HepG2 (cell line): Measurements from ENCODE around the gene HNRNPF. TPM values are rescaled to one million over a fixed set of nuclear protein-coding genes. Genes with fewer than 3 reads are reported as not detected.

Experiments
- ATAC-seq: fragments of 200-7000 bp; cut with Tn5 transposase; 3 replicates; pipeline ENCODE4 v1.9.1; 2020; ENCODE audit warnings: mild to moderate bottlenecking, moderate library complexity
- BruUV-seq: library from RNA; stranded (reverse); fragments of 400-500 nt; replicated peaks from 2 replicates; lab custom pipeline; 2021; lab: Mats Ljungman, UMichigan
- CTCF ChIA-PET: fragments of 300-600 bp; formaldehyde crosslinking; extraction: SDS; loops from one replicate; lab custom pipeline; 2021; ENCODE audit warnings: low total read pairs, inconsistent platforms, low intra/inter-chr PET ratio; lab: Yijun Ruan, JAX
- POLR2A ChIA-PET: fragments of 350-600 bp; sonication (Branson Sonifier 250); formaldehyde crosslinking; loops from one replicate; lab custom pipeline; 2020; ENCODE audit warnings: antibody characterized with exemption, inconsistent platforms; lab: Yijun Ruan, JAX
- DNase-seq: peaks from one replicate; pipeline ENCODE4 v3.0.0-alpha.2; 2015; ENCODE audit warnings: low spot score
- FAIRE-seq: peaks from 3 replicates; lab custom pipeline; 2011; peaks lifted over from hg19 to GRCh38; lab: Jason Lieb, UNC
- H2AFZ ChIP-seq: one replicate; pipeline ENCODE4 v1.6.1; 2011; ENCODE audit warnings: low read length, inconsistent platforms
- H3K27ac ChIP-seq: fragments of 300-600 bp; 3 replicates; pipeline ENCODE4 v1.8.0; 2011; ENCODE audit warnings: mixed run types, mild to moderate bottlenecking, mixed read lengths, low read length, inconsistent platforms; ENCODE audit not compliant: insufficient read depth; ENCODE audit errors: extremely low read length
- H3K27me3 ChIP-seq, 2 experiments: fragments of 200-600 bp in 1 of 2; 2 replicates in 1 of 2; 3 replicates in 1 of 2; pipeline versions ENCODE4 v1.6.0 to v1.8.0; 2011; ENCODE audit warnings: low read length in 2 of 2, mild to moderate bottlenecking in 2 of 2, moderate library complexity in 2 of 2, inconsistent platforms in 1 of 2; ENCODE audit not compliant: insufficient read depth in 2 of 2, control insufficient read depth in 1 of 2
- H3K36me3 ChIP-seq, 2 experiments: fragments of 200-600 bp in 1 of 2; replicated peaks in 1 of 2; 2 replicates in 1 of 2; 3 replicates in 1 of 2; pipeline versions ENCODE4 v1.5.1 to v1.8.0; 2011; ENCODE audit warnings: low read length in 2 of 2, inconsistent platforms in 1 of 2; ENCODE audit not compliant: insufficient read depth in 2 of 2, control insufficient read depth in 1 of 2
- H3K4me1 ChIP-seq: 2 replicates; pipeline ENCODE4 v1.5.1; 2012; ENCODE audit warnings: low read length, inconsistent platforms; ENCODE audit not compliant: insufficient read depth
- H3K4me2 ChIP-seq: 2 replicates; pipeline ENCODE4 v1.6.0; 2011; ENCODE audit warnings: low read depth, low read length, inconsistent platforms
- H3K4me3 ChIP-seq, 3 experiments: fragments of 200-600 bp in 1 of 3; sonication (generic), shearing (Covaris generic) in 1 of 3; replicated peaks in 1 of 3; 2 replicates each; pipeline ENCODE4 v1.5.1; 2011 to 2016; ENCODE audit warnings: low read length in 3 of 3, inconsistent platforms in 2 of 3, low read depth in 2 of 3, mild to moderate bottlenecking in 2 of 3, control low read depth in 1 of 3, mixed read lengths in 1 of 3; ENCODE audit not compliant: insufficient read depth in 1 of 3
- H3K79me2 ChIP-seq: one replicate; pipeline ENCODE4 v1.6.1; 2011; ENCODE audit warnings: low read length, inconsistent platforms; ENCODE audit not compliant: insufficient read depth
- H3K9ac ChIP-seq: 2 replicates; pipeline ENCODE4 v1.6.0; 2011; ENCODE audit warnings: mild to moderate bottlenecking, low read depth, low read length, inconsistent platforms; ENCODE audit not compliant: insufficient read depth
- H3K9me3 ChIP-seq: 2 replicates; pipeline ENCODE4 v1.5.1; 2012; ENCODE audit warnings: mild to moderate bottlenecking, low read length
- H4K20me1 ChIP-seq: 2 replicates; pipeline ENCODE4 v1.6.0; 2011; ENCODE audit warnings: inconsistent platforms, mild to moderate bottlenecking, low read length, moderate library complexity; ENCODE audit not compliant: insufficient read depth
- BATF2 ChIP-seq: sonication (generic); formaldehyde crosslinking; IDR thresholded peaks from 2 replicates; pipeline ENCODE4 v1.8.0; 2022; ENCODE audit warnings: mild to moderate bottlenecking, missing genetic modification reagents, moderate library complexity
- FOXP4 ChIP-seq: sonication (generic); formaldehyde crosslinking; IDR thresholded peaks from 2 replicates; pipeline ENCODE4 v1.4.0; 2020; ENCODE audit warnings: missing genetic modification reagents
- GATAD1 ChIP-seq: IDR thresholded peaks from 2 replicates; pipeline ENCODE4 v1.6.1; 2016; ENCODE audit warnings: missing genetic modification reagents, missing compliant biosample characterization
- GATAD2A ChIP-seq: IDR thresholded peaks from 2 replicates; pipeline ENCODE4 v1.6.1; 2016
- HCFC1 ChIP-seq: fragments of 150-350 bp; IDR thresholded peaks from 2 replicates; pipeline ENCODE4 v1.6.1; 2014; ENCODE audit warnings: low read depth, low read length
- IRF1 ChIP-seq: sonication (generic); formaldehyde crosslinking; IDR thresholded peaks from 2 replicates; pipeline ENCODE4 v1.4.0; 2020; ENCODE audit warnings: low read depth, mild to moderate bottlenecking, missing genetic modification reagents
- IRF2 ChIP-seq: IDR thresholded peaks from 2 replicates; pipeline ENCODE4 v1.6.1; 2018; ENCODE audit warnings: missing genetic modification reagents, missing compliant biosample characterization
- KLF12 ChIP-seq: sonication (generic); formaldehyde crosslinking; IDR thresholded peaks from 2 replicates; pipeline ENCODE4 v1.4.0; 2020; ENCODE audit warnings: missing genetic modification reagents, borderline replicate concordance
- MED8 ChIP-seq: sonication (generic); formaldehyde crosslinking; IDR thresholded peaks from 2 replicates; pipeline ENCODE4 v1.8.1; 2023; ENCODE audit warnings: mild to moderate bottlenecking, missing genetic modification reagents; ENCODE audit not compliant: insufficient replicate concordance
- NCOA1 ChIP-seq: sonication (generic); formaldehyde crosslinking; IDR thresholded peaks from 2 replicates; pipeline ENCODE4 v1.9.0; 2021; ENCODE audit warnings: missing genetic modification reagents
- NKX3-1 ChIP-seq: sonication (generic); formaldehyde crosslinking; IDR thresholded peaks from 2 replicates; pipeline ENCODE4 v1.5.0; 2020; ENCODE audit warnings: missing genetic modification reagents
- PAWR ChIP-seq: sonication (generic); formaldehyde crosslinking; IDR thresholded peaks from 2 replicates; pipeline ENCODE4 v1.4.0; 2020; ENCODE audit warnings: missing genetic modification reagents, mild to moderate bottlenecking, borderline replicate concordance
- RELA ChIP-seq: sonication (generic); formaldehyde crosslinking; IDR thresholded peaks from 2 replicates; pipeline ENCODE4 v1.4.0; 2020; ENCODE audit warnings: missing genetic modification reagents
- SKI ChIP-seq: fragments of 450-650 bp; IDR thresholded peaks from one replicate; pipeline ENCODE4 v1.6.1; 2018; ENCODE audit warnings: mild to moderate bottlenecking; ENCODE audit not compliant: partially characterized antibody
- SMC3 ChIP-seq: IDR thresholded peaks from 2 replicates; pipeline ENCODE4 v1.6.1; 2011; ENCODE audit warnings: low read length, improper control_type of control experiment
- TBX2 ChIP-seq: sonication (generic); formaldehyde crosslinking; IDR thresholded peaks from 2 replicates; pipeline ENCODE4 v1.5.0; 2020; ENCODE audit warnings: missing genetic modification reagents, mild to moderate bottlenecking, borderline replicate concordance
- TOE1 ChIP-seq: sonication (generic); formaldehyde crosslinking; IDR thresholded peaks from 2 replicates; pipeline ENCODE4 v1.4.0; 2020; ENCODE audit warnings: mild to moderate bottlenecking, missing genetic modification reagents
- ZNF124 ChIP-seq: sonication (generic); formaldehyde crosslinking; IDR thresholded peaks from 2 replicates; pipeline ENCODE4 v1.4.0; 2020; ENCODE audit warnings: missing genetic modification reagents
- ZNF232 ChIP-seq: sonication (generic); formaldehyde crosslinking; IDR thresholded peaks from 2 replicates; pipeline ENCODE4 v1.4.0; 2020; ENCODE audit warnings: missing genetic modification reagents, borderline replicate concordance
- ZNF572 ChIP-seq: sonication (generic); formaldehyde crosslinking; IDR thresholded peaks from 2 replicates; pipeline ENCODE4 v1.5.1; 2020; ENCODE audit warnings: mild to moderate bottlenecking, missing genetic modification reagents
- WGBS: methylation state at CpG from one replicate; pipeline ENCODE4 v1.1.6; 2017; ENCODE audit warnings: low lambda C conversion rate; 5-methylcytosine and 5-hydroxymethylcytosine counted together
- in situ Hi-C: cut with HindIII; loops from 2 replicates; pipeline ENCODE4 v1.10.0; 2017; ENCODE audit warnings: low pct_unique_long_range_greater_than_20kb; ENCODE audit not compliant: extremely low pct_ligation_motif_present
- intact Hi-C: fragments of 100-400 bp; cut with micrococcal nuclease; formaldehyde crosslinking; loops from one replicate; pipeline ENCODE4 v1.10.0; 2022; ENCODE audit not compliant: unreplicated experiment
- polyA plus RNA-seq, 8 experiments: library from polyadenylated mRNA; depleted of rRNA in 3 of 8; stranded (reverse) in 7 of 8; unstranded in 1 of 8; fragments of >200 nt; fragmentation: Illumina TruSeq in 4 of 8; extraction: Trizol in 4 of 8; gene quantifications; 2 replicates each; pipeline versions ENCODE4 v1.2.1 to v1.2.3, GENCODE V29; 2011 to 2016; ENCODE audit warnings: low read depth in 4 of 8, missing spikeins in 1 of 8, mixed read lengths in 1 of 8; ENCODE audit not compliant: insufficient read depth in 1 of 8
- total RNA-seq, 5 experiments: library from RNA; depleted of rRNA; stranded (reverse); fragments of >200 nt; fragmentation: Illumina TruSeq; extraction: Trizol; gene quantifications; 2 replicates each; pipeline ENCODE4 v1.2.3, GENCODE V29; 2016; ENCODE audit warnings: low read depth in 1 of 5

The HNRNPF gene
- total and polyA plus RNA-seq, 2 of the 13 experiments (the other 11 are each of a cell fraction or from before 2014, with no cell fraction given): 166 to 308 TPM

GRCh38 chr10:43343126-43343525, 65.9 kb downstream of the HNRNPF start:
- no peak overlapping the region for H3K27ac ChIP-seq
- H3K9ac ChIP-seq: no peak overlapping the region
- in situ Hi-C loops: no loop called here
- no peaks in the 10 kb centered on the region for H3K79me2 ChIP-seq
- TF ChIP-seq ZNF124 (no peak), HCFC1 (no peak), NCOA1 (CRISPR knock-in tag) (no peak), BATF2 (CRISPR knock-in tag) (no peak), SMC3 (no peak), GATAD2A (no peak), MED8 (CRISPR knock-in tag) (no peak), KLF12 (CRISPR knock-in tag) (no peak), NKX3-1 (CRISPR knock-in tag) (no peak), IRF2 (no peak), ZNF572 (no peak), TBX2 (CRISPR knock-in tag) (no peak), SKI (no peak), IRF1 (CRISPR knock-in tag) (no peak), ZNF232 (CRISPR knock-in tag) (no peak), PAWR (CRISPR knock-in tag) (no peak), TOE1 (CRISPR knock-in tag) (no peak), GATAD1 (CRISPR knock-in tag) (no peak), FOXP4 (CRISPR knock-in tag) (no peak), RELA (CRISPR knock-in tag) (no peak)
- no TSS peak for BruUV-seq
- POLR2A ChIA-PET: no interaction called here
- H2AFZ ChIP-seq: no peak overlapping the region
- H3K4me1 ChIP-seq: peaks cover 15% of the 10 kb centered on the region
- H3K4me2 ChIP-seq: no peak overlapping the region
- no peak for DNase-seq
- no peak for FAIRE-seq
- no peaks in the 10 kb centered on the region for H3K36me3 ChIP-seq
- peaks cover 0 to 32% of the 10 kb centered on the region in 2 experiments; a peak in 4 of 5 replicates for H3K27me3 ChIP-seq
- 79% methylated on average over 15 of the region's 15 CpGs for WGBS
- CTCF ChIA-PET: no interaction called here
- intact Hi-C loops: no loop called here
- no peak for ATAC-seq
- H3K4me3 ChIP-seq: no peak overlapping the region
- H4K20me1 ChIP-seq: no peaks in the 10 kb centered on the region
- no peaks in the 10 kb centered on the region for H3K9me3 ChIP-seq
